Spleen (tissue), 11 donors: ENCODE data around the gene SPEF2. TPM values are rescaled to one million over a fixed set of nuclear protein-coding genes. Genes with fewer than 3 reads are reported as not detected.

Source experiments
- DNase-seq: peaks from one replicate; pipeline ENCODE4 v3.0.0-alpha.2; 2020
- H3K27ac ChIP-seq, 8 donors: fragments of 200-600 bp; sonication (generic) in 7 of 8; 1 replicate in 4 of 8; 2 replicates in 4 of 8; pipeline versions ENCODE4 v1.5.0 to v1.8.0; 2016 to 2021; ENCODE audit warnings: inconsistent platforms in 4 of 8, mild to moderate bottlenecking in 4 of 8, moderate library complexity in 1 of 8
- H3K27me3 ChIP-seq, 7 donors: fragments of 200-600 bp; sonication (generic) in 6 of 7; replicated peaks in 1 of 7; 1 replicate in 4 of 7; 2 replicates in 3 of 7; pipeline versions ENCODE4 v1.5.0 to v1.8.0; 2016 to 2021; ENCODE audit warnings: inconsistent platforms in 3 of 7, mild to moderate bottlenecking in 1 of 7
- H3K36me3 ChIP-seq, 6 donors: fragments of 200-600 bp; sonication (generic) in 5 of 6; 1 replicate in 4 of 6; 2 replicates in 2 of 6; pipeline versions ENCODE4 v1.5.0 to v1.8.0; 2016 to 2021; ENCODE audit warnings: inconsistent platforms in 2 of 6
- H3K4me1 ChIP-seq, 6 donors: fragments of 200-600 bp; sonication (generic) in 5 of 6; 1 replicate in 3 of 6; 2 replicates in 3 of 6; pipeline versions ENCODE4 v1.5.0 to v1.8.0; 2016 to 2021; ENCODE audit warnings: inconsistent platforms in 3 of 6
- H3K4me3 ChIP-seq, 8 donors: fragments of 200-600 bp; sonication (generic) in 7 of 8; 1 replicate in 4 of 8; 2 replicates in 4 of 8; pipeline versions ENCODE4 v1.5.0 to v1.8.0; 2016 to 2021; ENCODE audit warnings: inconsistent platforms in 4 of 8, mild to moderate bottlenecking in 4 of 8, moderate library complexity in 2 of 8
- H3K9me3 ChIP-seq, 8 donors: fragments of 200-600 bp; sonication (generic) in 7 of 8; 1 replicate in 4 of 8; 2 replicates in 4 of 8; pipeline versions ENCODE4 v1.5.0 to v1.8.0; 2016 to 2021; ENCODE audit warnings: inconsistent platforms in 4 of 8
- CTCF ChIP-seq, 11 experiments: fragments of 200-600 bp in 7 of 11; fragments of 450-650 bp in 4 of 11; sonication (generic) in 4 of 11; IDR thresholded peaks in 8 of 11; conservative IDR thresholded peaks in 3 of 11; 1 replicate in 7 of 11; 2 replicates in 4 of 11; pipeline versions ENCODE4 v1.4.0 to v1.8.0; 2016 to 2021; ENCODE audit warnings: antibody characterized with exemption in 11 of 11, inconsistent platforms in 4 of 11, mild to moderate bottlenecking in 1 of 11
- POLR2A ChIP-seq, 3 donors: fragments of 450-650 bp; IDR thresholded peaks; one replicate each; pipeline ENCODE4 v1.5.1; 2017; ENCODE audit warnings: antibody characterized with exemption in 3 of 3, mild to moderate bottlenecking in 1 of 3
- POLR2AphosphoS5 ChIP-seq, 3 donors: sonication (generic); formaldehyde crosslinking; IDR thresholded peaks; one replicate each; pipeline ENCODE4 v1.5.1; 2017; ENCODE audit warnings: antibody characterized with exemption in 3 of 3
- WGBS, 5 donors: extraction: QIAGEN DNeasy Blood & Tissue Kit in 3 of 5; methylation state at CpG; one replicate each; pipeline versions ENCODE4 v1.1.5 to v1.1.7; 2013 to 2018; 5-methylcytosine and 5-hydroxymethylcytosine counted together
- intact Hi-C: fragments of 100-400 bp; cut with DNase I; formaldehyde crosslinking; loops from one replicate; pipeline ENCODE4 v1.15.0; 2023; ENCODE audit warnings: low total_unique reads
- polyA plus RNA-seq, 3 donors: library from polyadenylated mRNA; stranded (reverse); fragments of 200-250 nt; gene quantifications; one replicate each; pipeline ENCODE4 v1.2.1, GENCODE V29; 2013
- total RNA-seq, 7 donors: library from RNA; depleted of rRNA in 3 of 7; stranded (reverse); fragments of >200 nt in 3 of 7; fragmentation: NEBNext Ultra II Directional in 4 of 7; extraction: Animal tissue kit (Norgen Biotek cat#: 25700) in 4 of 7; gene quantifications; one replicate each; pipeline versions ENCODE4 v1.1.0 to v1.2.1, GENCODE V29; 2016 to 2021
- donor health status: healthy with polysubstance abuse.
- donor health status: DM: no; HTN: no; CAD: no; lungs with moderate emphysema.
- donor health status: DM: no; HTN: no; CAD: no.
- donor health status: Bipolar disorder and iron deficiency.
- donor health status: healthy.
- donor health status: DM: no; HTN: no; CAD: no.
- donor health status: DM: yes; HTN: yes; CAD: no.

The SPEF2 gene
- total and polyA plus RNA-seq, 10 donors: 1.7 to 22.6 (median 8.5) TPM

GRCh38 chr5:35816881-35817521, 199.3 kb downstream of the SPEF2 start:
- H3K36me3 ChIP-seq: no peaks in the 10 kb centered on the region
- intact Hi-C loops: no loop called here
- H3K27me3 ChIP-seq: no peaks in the 10 kb centered on the region
- peak overlapping the region in 5 of 8 donors; percentile 27 to 71 (median 54) for H3K27ac ChIP-seq
- 48 to 67% (median 62%) methylated on average over 4 of the region's 4 CpGs for WGBS, 5 donors
- no peak for DNase-seq
- H3K4me1 ChIP-seq: peaks cover 0 to 7% (median 0%) of the 10 kb centered on the region in 6 donors
- H3K4me3 ChIP-seq: no peak overlapping the region
- TF ChIP-seq POLR2AphosphoS5 (IDR thresholded peaks at IDR 0.05) (peak in 1 of 3 donors; percentile 44), CTCF (IDR thresholded peaks at IDR 0.05 in 8 of 11, conservative IDR thresholded peaks at IDR 0.05 in 3 of 11) (no peak), POLR2A (IDR thresholded peaks at IDR 0.05) (no peak)
- no peaks in the 10 kb centered on the region for H3K9me3 ChIP-seq

DNA sequence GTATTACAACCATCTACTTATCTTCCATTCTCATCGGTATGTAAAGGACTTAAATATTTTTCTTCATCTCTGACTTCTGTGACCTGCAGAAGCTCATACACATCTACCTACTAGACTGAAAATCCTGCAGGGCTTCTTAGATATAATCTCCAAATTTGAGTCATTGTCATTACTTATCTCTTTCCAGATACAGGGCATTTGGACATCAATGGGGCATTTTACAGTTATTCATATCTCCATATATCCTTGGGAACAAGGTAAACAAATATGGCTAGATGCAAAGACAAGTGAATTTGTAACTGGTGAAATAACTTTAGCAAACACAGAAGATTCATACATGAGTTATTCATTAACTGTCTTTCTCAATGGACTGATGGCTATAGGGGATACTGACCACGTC, 201.4 kb downstream of the SPEF2 start:
- TF ChIP-seq POLR2A (IDR thresholded peaks at IDR 0.05) (no peak), POLR2AphosphoS5 (IDR thresholded peaks at IDR 0.05) (no peak), CTCF (IDR thresholded peaks at IDR 0.05 in 8 of 11, conservative IDR thresholded peaks at IDR 0.05 in 3 of 11) (no peak)
- Histone ChIP-seq H3K36me3 (no peaks in the 10 kb centered on the region), H3K9me3 (no peaks in the 10 kb centered on the region), H3K27me3 (no peaks in the 10 kb centered on the region), H3K27ac (peak overlapping the region in 4 of 8 donors; percentile 1 to 55 (median 46)), H3K4me3 (no peak overlapping the region), H3K4me1 (peaks cover 0 to 14% (median 0%) of the 10 kb centered on the region in 6 donors)
- intact Hi-C loops: no loop called here
- DNase-seq: no peak
- 91 to 94% (median 93%) methylated on average over 2 of the region's 2 CpGs for WGBS, 5 donors

DNA sequence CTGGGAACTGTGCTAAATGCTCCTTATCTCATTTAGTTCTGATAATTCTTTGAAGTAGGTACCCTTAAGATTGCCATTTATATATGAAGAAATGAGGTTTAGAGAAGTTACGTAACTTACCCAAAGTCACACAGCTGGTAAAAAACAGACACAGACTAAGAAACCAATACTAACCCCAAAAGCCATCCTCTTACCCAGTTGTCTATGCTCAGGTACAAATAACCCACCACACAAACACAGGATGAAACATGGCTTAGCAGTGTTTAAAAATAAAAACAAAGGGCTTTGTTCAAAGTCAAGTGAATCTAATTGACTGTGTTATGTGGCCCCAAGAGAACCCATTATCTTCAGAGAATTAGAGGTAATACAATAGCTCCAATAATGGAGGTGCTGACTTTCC, 202.0 kb downstream of the SPEF2 start:
- WGBS, 5 donors: 81 to 97% (median 88%) methylated on average over 1 of the region's 1 CpG
- H3K9me3 ChIP-seq: no peaks in the 10 kb centered on the region
- no peak overlapping the region for H3K4me3 ChIP-seq
- H3K36me3 ChIP-seq: no peaks in the 10 kb centered on the region
- DNase-seq: no peak
- intact Hi-C loops: no loop called here
- TF ChIP-seq POLR2A (IDR thresholded peaks at IDR 0.05) (no peak), POLR2AphosphoS5 (IDR thresholded peaks at IDR 0.05) (no peak), CTCF (IDR thresholded peaks at IDR 0.05 in 8 of 11, conservative IDR thresholded peaks at IDR 0.05 in 3 of 11) (no peak)
- H3K4me1 ChIP-seq: peaks cover 0 to 14% (median 0%) of the 10 kb centered on the region in 6 donors
- no peaks in the 10 kb centered on the region for H3K27me3 ChIP-seq
- H3K27ac ChIP-seq: peak overlapping the region in 4 of 8 donors; percentile 40 to 58 (median 50)

GRCh38 chr5:35820735-35821134, 203.1 kb downstream of the SPEF2 start:
- 27 to 54% (median 45%) methylated on average over 4 of the region's 4 CpGs for WGBS, 5 donors
- TF ChIP-seq POLR2A (IDR thresholded peaks at IDR 0.05) (no peak), POLR2AphosphoS5 (IDR thresholded peaks at IDR 0.05) (no peak), CTCF (IDR thresholded peaks at IDR 0.05 in 8 of 11, conservative IDR thresholded peaks at IDR 0.05 in 3 of 11) (no peak)
- no peak for DNase-seq
- H3K27ac ChIP-seq: peak overlapping the region in 4 of 8 donors; percentile 40 to 58 (median 50)
- no peaks in the 10 kb centered on the region for H3K27me3 ChIP-seq
- H3K9me3 ChIP-seq: no peaks in the 10 kb centered on the region
- no peak overlapping the region for H3K4me3 ChIP-seq
- peaks cover 0 to 14% (median 0%) of the 10 kb centered on the region in 6 donors for H3K4me1 ChIP-seq
- intact Hi-C loops: no loop called here
- no peaks in the 10 kb centered on the region for H3K36me3 ChIP-seq
